Eye (tissue), 1 donor: ENCODE data around the gene LY6G5B.
A peak's percentile ranks its signal among the peaks of the same experiment; 100 is the strongest.

Experiments
- DNase-seq: peaks from one replicate; pipeline ENCODE4 v3.0.0-alpha.2; 2015

LY6G5B gene

DNA sequence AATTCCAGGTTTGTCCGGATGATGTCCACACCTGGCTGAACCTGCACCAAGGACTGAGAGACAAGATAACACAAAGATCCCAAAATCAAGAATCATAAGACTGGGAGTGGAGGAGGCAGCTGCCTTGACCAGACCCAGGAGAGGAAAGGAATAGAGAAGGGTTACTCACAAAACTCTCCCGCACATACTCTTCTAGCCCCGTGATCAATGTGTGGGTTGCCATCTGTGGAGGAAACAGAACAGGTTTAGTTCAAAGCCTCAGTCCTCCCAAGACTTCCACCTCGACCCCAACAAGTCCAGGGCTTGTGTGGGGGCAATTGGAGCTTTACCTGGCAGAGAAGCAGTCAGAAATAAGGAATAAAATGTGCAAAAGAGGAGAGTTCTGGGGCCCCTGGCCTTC lies 28.4 kb upstream of the LY6G5B start:
- no peak for DNase-seq

DNA sequence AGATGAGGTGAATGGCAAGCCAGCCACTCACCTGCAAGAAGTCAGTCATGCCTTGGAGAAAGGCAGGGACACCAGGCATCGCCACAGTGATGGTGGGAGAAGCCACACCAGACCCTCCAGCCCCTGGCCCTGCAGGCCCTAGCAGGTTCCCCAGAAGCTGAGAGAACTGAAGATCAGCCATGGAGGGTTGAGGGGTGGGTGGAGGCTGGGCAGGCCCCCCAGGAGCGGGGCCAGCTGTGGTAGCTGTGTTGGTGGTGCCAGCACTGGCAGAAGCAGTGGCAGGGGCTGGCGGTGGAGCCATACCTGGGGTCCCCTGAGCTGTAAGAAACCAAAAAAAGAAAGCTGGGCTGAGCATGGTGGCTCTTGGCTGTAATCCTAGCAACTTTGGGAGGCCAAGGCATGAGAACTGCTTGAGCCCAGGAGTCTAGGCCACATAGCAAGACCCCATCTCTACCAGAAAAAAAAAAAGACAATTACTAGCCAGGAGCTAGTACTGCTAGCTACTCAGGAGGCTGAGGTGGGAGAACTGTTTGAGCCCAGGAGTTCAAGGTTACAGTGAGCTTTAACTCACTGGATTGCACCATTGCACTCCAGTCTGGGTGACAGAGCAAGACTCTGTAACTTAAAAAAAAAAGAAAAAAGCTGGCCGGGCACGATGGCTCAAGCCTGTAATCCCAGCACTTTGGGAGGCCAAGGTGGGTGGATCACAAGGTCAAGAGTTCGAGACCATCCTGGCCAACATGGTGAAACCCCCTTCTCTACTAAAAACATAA lies 26.8 kb upstream of the LY6G5B start:
- no peak for DNase-seq

DNA sequence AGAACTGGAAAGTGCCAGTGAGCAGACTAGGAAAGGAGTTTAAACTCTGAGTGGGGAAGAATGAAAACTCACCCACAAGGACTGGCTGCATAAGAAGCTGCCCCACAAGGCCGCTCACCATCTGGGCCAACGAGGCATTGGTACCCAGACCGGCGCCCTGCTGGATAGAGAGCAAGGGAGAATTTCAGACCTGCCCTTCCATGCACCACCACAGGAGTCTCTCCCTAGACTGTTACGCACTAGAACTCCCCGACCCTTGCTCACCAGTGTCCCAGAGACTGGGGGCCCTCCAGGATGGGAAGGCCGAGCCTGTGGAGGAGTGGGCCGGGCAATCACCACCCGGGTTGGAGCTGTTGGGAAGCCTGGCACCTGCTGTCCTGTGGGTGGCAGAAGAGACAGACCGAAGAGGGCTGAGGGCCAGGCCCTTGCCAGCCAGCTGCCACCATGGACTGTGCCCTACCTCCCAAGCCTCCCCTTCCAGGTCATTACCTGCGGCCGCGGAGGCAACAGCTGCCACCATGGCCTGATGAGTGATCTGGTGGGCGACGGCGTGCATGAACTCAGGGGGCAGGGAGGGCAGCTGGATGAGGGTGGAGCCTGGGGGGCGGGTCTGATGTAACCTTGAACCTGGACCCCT lies 25.8 kb upstream of the LY6G5B start:
- DNase-seq = no peak

DNA sequence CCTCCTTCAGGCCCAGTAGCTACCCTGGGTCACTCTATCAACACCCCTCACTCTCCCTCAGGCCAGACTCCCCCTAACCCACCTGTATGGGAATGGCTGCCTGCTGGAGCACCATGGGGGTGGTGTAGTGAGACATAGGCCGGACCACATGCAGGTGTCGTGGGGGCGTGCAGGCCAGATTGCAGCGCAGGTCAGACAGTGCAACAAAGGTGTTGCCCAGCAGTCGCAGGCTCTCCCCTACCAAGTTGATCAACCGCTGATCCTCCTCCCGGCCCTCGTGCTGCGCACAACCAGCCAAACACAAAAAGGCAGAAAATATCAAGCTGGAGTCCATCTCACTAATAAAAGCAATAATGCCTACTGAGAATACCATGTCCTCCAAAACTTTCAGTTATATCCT lies 24.5 kb upstream of the LY6G5B start:
- DNase-seq = no peak

DNA sequence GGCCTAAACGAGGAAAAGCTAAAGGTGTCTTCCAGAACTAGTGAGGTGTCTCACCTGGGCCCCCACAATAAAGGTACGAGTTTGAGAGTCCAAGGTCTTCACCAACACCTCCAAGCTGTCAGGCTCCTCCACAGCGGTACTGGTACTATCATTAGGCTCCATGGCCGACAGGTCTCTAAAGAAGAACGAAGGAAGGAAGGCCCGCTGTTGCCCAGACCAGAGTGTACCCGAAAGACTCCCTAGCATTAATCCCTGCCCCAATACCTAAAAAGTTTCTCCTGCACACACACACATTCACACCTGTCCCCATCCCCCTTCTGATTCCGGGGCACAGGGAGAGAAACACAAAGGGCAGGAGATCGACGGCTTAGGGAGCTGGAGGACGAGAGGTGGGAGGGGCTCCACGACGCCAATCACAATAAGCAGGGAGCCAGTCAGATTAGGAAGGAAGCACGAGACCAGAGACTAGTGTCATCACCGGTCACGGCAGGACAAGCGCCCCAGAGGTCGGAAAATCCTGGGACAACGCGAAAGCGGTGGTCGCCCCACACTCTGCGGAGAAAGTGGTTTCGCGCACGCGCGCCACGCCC lies 18.1 kb upstream of the LY6G5B start:
- DNase-seq = no peak

DNA sequence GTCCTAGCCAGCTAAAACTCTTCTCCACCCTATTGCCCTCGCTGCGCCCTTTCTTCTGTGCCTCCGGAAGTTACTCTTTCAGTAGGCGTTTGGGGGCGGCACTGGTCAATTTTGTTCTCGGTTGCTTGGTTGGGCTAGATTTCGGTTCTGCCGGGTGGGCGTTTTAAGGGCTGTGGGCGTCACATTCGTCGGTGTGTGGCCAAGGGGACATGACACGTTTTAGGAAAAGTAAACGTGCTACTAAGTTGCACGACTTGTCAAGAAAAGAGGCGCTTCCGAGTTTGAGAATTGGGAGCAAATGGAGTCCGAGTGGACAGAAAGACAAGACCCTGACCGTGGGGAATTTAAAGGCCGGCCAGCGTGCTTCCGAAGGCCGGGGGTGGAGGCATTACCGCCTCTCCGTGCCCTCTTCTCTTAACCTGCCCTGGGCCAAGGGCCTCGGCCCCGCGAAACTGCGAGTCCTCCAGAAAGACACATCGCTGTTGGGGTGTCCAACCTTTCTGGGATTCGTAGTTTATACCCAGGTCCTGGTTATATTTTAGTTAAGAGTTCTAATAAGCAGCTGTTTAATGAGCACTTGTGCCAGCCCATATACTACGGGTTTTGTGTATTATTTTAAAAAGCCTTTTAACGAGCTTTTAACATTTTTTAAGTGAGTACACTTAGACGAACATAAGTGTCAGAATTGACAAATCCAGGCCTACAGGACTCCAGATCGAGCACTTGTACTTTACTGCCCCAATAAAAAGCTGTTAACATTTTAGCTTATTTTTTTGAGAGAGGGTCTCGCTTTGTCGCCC lies 16.7 kb upstream of the LY6G5B start:
- DNase-seq = no peak

DNA sequence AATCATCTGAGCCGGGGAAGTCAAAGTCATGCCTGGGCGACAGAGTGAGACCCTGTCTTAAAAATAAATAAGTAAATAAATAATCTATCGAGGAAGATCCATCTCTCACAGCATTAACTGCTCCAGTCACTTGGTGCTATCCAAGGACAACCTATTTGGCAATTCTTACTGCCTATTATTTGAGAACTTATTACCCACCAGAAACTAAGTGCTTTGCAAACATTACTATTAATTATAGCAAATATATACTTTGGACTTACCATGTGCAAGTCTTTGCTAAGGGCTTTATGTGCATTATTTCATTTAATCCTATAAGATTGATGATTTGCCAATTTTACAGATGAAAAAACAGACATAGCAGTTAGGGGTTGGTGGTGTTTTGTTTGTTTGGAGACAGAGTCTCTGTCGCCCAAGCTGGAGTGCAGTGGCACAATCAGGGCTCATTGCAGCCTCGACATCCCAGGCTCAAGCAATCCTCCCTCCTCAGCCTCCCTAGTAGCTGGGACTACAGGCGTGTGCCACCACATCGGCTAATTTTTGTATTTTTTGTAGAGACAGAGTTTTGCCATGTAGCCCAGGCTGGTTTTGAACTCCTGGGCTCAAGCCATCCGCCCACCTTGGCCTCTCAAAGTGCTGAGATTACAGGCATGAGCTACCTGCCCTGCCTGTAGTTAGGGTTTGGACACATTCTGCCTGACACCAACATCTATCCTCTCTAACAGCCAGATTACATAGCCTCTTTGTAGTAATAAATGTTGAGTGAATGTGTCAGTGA lies 15.0 kb upstream of the LY6G5B start:
- no peak for DNase-seq

DNA sequence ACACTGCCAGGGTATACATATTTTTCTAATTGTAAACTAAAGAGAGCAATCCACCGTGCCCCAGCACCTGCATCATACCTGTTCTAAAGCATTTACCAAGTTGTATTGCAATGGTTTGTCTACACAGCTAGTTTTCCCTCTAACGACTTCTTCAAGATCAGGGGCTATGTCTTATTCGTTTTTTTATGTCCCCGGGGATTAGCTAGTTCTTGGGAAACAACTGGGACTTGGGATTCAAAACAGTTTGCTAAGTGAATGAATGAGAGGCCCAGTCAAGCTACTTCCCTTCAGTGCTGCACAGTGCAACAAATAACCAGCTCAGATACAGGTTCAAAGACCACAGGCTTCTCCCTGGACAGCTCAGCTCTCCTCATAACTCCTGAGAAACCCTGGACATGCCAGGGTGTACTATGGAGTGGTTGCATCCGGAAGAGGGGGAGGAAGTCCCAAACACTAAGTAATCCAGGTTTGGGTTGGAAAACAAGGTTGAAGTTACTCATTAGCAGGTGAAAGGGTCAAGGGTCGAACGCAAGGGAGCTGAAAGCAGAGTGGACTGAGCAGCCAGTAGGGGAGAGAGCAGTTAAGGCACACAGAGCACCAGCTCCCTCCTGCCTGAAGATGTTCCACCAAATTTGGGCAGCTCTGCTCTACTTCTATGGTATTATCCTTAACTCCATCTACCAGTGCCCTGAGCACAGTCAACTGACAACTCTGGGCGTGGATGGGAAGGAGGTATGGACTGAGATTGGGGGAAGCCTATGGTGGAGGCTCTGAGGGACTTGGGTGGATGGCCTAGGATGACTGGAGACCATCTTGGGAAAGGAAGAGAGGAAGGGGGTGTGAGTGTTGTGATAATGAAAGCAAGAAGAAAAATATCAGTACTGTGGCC lies 14.2 kb upstream of the LY6G5B start, which contains the start of gene APOM:
TSS of gene APOM (plus strand) at position 546 of the 889 bp plus-strand sequence. CDS start at position 619, 73 bp downstream.
- DNase-seq = no peak

DNA sequence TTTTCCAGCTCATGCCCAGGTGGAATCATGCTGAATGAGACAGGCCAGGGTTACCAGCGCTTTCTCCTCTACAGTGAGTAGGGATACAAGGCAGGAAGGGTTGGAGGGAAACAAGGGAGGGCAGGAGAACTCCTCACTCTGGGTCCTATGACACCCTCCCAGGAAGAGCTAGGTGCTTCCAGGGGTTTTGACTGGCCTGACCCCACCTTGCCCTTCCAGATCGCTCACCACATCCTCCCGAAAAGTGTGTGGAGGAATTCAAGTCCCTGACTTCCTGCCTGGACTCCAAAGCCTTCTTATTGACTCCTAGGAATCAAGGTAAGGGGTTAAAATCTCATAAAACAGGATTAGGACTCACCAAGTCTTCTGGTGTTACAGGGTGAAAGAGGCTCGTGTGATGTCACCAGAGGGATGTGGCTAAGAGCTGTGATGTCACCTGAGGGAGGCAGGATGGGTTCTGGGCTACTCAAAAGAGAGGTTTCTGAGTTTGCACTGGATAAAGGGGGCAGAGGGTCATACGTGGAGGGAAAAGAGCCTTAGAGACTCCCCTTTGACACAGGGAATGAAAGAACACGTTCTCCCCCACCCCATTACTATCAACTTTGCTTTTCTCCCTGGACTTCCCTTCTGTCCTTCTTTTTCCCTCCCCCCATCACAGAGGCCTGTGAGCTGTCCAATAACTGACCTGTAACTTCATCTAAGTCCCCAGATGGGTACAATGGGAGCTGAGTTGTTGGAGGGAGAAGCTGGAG lies 12.2 kb upstream of the LY6G5B start:
- DNase-seq = no peak

DNA sequence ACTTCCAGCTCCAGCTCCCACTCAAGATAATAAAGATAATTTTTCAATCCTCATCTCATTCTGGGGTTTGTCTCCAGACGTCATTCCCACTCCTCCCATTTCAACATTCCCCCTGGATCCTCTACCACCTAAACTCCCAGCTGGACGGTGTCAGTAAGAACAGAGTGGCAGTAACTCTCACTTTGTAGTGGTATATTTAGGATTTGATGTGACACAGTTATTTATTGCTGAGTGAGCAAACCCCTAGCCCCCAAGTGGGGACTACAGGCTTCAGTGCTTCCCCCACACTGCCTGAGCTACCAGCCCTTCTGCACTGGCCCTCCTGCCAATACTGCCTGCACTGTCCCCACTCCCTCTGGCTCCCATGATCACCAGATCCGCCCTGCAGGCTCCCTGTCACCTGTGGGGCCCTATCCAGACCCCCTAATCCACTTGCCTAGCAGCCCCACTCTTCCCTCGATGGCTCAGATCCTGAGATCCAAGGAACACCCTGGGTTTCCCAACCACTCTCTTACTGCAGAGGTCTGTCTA lies 11.6 kb upstream of the LY6G5B start:
- no peak for DNase-seq

DNA sequence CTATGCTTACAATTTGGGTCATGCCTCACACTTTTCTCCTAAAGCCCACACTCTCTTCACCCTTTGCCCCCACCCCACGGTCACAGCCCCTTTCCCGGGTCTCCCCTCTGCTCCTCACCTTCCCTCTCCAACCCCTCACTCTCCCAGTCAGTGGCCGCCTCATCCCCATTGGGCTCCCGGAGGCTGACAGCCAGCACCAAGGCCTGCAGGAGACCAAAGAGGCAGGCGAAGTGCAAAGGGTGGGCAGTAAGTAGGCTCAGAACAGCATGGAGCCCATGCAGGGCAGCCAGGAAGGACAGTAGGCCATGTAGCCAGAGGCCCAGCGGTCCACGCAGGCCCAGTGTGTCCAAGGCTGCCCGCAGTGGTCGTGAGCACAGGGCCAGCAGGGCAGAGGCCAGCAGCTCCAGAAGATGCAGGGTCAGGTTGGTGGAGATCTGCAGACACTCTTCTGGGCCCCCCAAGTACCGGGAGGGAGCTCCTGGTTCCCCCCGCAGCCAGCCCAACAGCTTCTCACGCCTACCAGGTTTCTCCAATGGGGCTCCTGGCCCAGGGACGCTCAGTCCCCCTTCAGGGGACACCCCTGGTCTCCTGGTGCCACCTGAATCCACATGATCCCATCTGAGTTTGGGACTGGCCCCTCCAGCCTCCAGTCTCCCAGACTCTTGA lies 10.7 kb upstream of the LY6G5B start:
- DNase-seq = no peak

DNA sequence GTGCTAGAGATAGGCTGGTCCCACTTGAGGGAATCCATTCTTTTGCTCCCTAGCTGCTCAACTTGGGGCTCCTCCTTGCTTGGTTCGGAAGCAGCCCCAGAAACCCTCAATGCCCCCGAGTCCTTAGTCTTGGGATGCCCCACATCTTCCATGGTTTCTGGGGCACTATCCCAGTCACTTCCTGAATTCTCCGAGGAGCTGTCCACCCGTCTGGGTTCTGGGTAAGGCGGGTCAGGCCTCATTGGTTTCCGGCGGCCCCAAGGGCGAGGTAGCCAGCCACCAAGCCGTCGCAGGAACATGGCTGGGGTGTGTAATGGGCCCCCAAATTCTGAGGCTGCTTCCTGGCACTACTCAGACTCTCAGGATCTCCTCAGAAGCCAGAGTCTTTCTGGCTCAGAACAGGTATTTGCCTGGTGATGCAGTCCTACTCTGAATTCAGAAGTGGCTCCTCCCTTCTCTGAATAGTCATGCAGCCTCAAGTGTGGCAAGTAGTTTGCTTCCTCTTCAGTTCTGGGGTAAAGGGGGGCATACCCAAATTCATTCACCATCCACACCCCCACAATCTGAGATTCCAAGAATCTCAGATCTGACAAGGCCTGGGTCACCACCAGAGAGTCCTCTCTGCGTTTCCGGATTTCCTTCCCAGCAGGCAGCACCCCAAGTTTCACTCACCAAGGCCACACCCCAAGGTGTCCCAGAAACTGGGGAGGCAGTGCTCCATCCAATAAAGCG lies 10.0 kb upstream of the LY6G5B start:
- no peak for DNase-seq

DNA sequence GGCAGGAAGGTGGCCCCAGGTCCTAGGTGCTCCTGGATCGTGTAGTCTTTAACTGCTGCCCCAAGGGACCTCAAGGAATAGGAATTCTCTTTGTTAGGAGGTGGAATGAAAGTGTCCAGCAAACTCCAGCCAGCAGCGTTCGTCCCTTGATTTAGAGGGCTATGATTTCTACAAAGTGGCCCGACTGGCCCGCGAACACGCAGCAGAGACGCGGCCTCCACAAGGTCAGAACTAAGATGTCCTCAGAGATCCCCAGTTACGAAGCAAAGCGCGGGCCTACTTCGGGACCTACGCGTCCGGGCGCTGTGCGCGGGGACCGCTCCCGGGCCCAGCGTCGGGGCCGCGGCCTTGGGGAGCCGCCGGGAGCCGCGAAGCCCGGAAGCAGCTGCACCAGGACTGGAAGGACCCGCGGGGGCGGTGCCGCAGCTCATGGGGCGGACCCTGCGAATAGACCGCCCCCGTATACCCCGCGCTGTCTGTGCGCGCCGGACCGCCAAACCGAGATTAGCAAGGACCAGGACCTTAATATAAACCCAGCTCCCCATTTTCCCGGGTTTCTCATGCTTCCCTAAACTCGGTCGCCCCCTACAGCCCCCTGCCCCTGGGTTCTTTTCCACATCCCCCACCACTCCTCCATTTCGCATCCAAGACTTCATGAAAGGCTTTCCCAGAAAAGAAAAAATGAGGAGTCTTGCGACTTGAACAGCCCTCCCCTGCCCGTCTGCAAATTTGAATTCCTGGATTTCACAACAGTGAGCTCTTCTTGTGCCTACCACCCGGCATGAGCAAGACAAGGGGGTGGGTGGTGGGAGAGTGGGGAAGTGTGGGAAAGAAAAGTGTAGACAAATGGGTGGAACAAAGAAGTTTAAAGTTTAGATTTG lies 9.2 kb upstream of the LY6G5B start, which contains the start of gene C6orf47:
TSS of gene C6orf47 (minus strand) at position 398 of the 881 bp plus-strand sequence. CDS start 831 bp downstream, outside the sequence.
- DNase-seq = peak; percentile 90

DNA sequence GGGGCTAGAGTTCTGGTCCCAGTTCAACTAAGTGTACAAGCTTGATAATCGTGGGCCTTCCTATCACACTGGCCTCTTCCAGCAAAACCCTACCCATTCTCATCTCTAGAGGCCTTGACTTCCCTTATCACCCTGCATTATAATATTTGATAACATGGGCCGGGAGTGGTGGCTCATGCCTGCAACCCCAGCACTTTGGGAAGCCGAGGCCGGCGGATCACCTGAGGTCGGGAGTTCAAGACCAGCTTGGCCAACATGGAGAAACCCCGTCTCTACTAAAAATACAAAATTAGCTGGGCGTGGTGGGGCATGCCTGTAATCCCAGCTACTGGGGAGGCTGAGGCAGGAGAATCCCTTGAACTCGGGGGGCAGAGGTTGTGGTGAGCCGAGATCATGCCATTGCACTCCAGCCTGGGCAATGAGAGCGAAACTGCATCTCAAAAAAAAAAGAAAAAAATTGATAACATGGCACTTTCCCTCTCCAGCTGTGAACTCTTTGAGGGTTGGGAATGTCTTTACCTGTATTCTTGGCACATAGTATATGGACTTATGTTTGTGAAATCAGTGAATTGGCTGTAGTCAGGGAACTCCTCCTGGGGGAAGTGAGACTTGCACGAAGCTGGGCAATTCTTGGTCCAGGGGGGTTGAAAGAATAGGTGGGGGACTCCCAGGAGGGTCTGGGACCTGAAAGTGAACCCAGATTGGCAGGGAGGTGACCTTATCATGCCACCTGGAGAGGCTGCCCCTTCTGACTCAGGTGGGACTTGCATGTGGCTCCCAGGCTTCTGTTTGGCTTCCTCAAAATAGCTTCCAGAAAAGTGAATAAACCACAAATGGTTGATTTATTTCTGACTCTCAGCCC lies 8.3 kb upstream of the LY6G5B start:
- no peak for DNase-seq

DNA sequence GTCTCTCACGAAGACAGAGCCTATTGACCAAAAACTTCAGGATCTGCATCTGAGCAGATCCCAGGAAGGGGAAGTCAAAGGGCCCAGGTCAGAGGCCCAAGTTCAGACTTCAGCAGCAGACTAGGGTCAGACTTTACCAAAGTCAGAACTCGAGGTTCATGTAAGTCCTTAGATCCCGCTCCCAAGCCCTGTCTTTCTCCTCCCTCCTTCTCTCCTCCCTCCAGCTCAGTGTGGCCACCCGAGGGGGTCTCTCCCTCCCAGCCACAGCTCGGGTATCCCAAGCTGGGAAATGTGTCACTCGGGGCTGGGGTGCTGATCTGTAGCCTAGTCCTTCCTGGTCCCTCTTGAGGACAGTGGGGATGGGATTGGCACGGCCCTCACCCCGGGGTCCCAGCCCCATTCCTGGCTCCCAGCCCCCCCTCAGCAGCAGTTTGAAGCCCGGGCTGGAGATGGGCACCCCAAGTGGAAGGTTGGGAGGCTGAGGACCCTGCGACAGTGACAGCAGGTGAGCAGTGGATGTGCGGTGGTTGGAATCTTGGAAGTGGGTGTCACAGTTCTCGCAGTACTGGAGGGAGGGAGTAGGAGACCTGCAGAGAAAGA lies 7.6 kb upstream of the LY6G5B start:
- DNase-seq = no peak
